Mammary epithelial cell (primary cell): ENCODE data around the gene DDX56.

ENCODE experiments used
- CTCF ChIP-seq, 2 donors: IDR thresholded peaks in 1 of 2; conservative IDR thresholded peaks in 1 of 2; 2 replicates each; pipeline ENCODE4 v1.5.1; 2011 to 2012; ENCODE audit warnings: inconsistent platforms in 2 of 2, low read length in 2 of 2, mild to moderate bottlenecking in 2 of 2, control low read depth in 1 of 2, low read depth in 1 of 2; ENCODE audit not compliant: insufficient read depth in 1 of 2; ENCODE audit errors: extremely low read depth in 1 of 2
- EZH2 ChIP-seq: IDR thresholded peaks from 2 replicates; pipeline ENCODE4 v1.6.1; 2012; ENCODE audit warnings: low read length, inconsistent platforms, borderline replicate concordance

DNA sequence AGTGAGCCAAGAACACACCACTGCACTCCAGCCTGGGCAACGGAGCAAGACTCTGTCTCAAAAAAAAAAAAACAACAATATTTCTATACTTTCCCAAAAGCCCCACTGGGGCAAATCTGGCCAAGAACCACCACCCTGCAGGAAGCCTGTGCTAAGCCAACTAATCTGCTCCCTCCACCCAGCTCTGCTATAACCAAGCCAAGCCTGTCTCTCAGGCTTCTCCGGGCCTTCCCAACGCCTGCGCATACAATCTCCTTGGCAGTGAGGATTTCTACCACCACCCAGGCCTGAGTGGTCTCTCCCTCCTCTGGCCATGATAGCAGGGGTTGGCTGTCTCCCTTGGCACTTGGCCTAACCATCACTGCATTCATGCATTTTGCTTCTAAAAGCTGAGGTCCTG is 14.2 kb downstream of the DDX56 start:
- TF ChIP-seq CTCF (conservative IDR thresholded peaks at IDR 0.05 in 1 of 2, IDR thresholded peaks at IDR 0.05 in 1 of 2; ENCODE audit: extremely low read depth in 1 of 2, insufficient read depth in 1 of 2, low read depth in 1 of 2, low read length in 2 of 2) (no peak), EZH2 (no peak)
